Measurements from ENCODE around the gene SMIM36.
"Not testable (repeated sequence)": the region's sequence is repeated elsewhere in the genome, so short reads cannot be mapped to it uniquely, and the experiment has no call there.

SMIM36 gene

DNA sequence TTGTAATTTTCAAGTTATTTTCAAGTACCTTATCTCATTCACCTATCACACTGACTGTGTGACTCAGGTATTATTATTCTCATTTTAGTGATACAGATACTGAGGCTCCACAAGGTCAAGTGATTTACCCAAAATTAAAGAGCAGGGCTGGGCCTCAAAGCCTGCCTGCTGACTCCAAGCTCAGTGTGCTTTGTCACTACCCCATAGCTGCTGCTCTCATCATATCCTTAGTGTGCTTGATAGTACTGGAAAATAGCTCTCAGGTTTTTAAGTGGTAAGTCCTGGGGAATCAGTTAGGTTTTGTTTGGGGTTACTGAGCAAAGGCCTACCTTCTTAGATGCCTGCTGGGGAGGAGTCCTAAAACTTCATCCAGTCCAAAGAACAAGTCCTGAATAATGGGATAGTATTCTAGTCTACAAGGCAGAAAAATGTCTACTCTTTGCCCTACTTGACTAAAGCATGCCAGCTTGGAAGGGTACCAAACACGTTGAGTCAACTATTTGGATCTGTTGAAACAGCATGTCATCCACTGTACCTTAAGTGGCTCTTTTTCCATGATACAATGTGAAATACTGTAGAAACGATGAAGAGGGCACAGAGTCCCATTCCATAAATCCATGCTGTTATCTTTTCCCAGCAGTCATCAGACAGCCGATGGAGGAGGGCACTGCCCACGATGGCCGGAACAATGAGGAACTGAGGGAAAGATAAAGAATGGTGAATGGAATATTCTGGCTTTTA lies 100.4 kb downstream of the SMIM36 start:
- DNase-seq = no peak

GRCh38 chr17:55409030-55409800 lies 102.0 kb downstream of the SMIM36 start:
- DNase-seq = no peak

- no peak for DNase-seq
These were observed 103.3 kb downstream of the SMIM36 start for GRCh38 chr17:55407641-55408566.

DNA sequence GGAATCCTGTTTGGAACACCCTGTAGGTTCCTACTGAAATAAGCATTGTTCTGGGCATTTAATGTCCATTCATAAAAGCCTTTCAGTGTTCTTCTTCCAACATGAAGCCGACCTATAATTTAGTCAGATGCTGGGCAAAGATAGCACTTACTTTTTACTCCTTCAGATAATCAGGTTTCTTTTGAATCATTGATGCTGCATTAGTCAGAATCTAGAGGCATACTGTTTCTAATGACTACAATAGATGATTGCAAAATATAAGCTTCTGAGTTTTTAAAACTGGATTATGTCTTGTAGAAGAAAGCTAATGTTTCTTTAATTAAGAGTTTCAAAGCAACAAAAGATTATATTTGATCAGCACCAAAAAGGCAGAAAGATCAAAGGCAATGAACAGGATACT lies 105.7 kb downstream of the SMIM36 start:
- no peak for DNase-seq

DNA sequence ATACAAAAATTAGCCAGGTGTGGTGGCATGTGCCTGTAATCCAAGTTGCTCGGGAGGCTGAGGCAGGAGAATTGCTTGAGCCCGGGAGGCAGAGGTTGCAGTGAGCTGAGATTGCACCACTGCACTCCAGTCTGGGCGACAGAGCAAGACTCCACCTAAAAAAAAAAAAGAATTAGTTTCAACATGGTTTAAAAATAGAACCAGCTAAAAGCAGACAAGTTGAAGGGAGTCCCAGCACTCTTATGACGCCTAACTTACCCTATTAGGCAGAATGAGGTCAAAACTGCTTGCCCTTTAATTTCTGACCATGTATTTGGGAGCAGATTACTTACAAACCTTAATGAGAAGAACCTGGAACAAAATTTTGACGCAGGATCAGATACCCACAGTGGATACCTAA lies 107.1 kb downstream of the SMIM36 start:
- DNase-seq = not testable (repeated sequence)

DNA sequence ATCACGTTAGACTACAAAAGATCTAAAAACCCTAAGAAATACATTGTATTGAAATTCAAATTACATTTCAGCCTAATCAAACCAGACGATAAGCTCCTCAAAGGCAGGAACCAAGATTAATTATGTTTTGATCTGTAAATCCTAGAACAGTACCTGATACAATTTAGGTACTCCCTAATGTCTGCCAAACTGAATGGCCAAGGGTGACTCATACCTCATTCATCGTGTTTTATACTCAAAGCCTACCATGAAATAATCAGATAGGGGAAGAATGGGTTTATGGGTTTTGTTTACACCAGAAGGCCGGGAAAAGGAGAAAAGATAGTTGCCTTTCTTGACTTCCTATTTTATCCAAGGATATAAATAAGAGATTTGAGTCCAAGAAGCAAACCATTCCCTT lies 108.9 kb downstream of the SMIM36 start:
- no peak for DNase-seq

All from activated gamma-delta T cell treated with Interleukin-2 at 50 U/mL for 16 hours (primary cell).